ENCODE results near the gene MYCBP. TPM values are rescaled to one million over a fixed set of nuclear protein-coding genes. Genes with fewer than 3 reads are reported as not detected.

MYCBP gene
- total RNA-seq (2021; ENCODE audit: unreplicated experiment) (17.4 TPM), Bru-seq, nascent RNA (percentile 51 among the genes with signal in this experiment), BruChase-seq, experiment 1, labeled RNA remaining after a 2-hour chase (percentile 75 among the genes with signal in this experiment), BruChase-seq, experiment 2, labeled RNA remaining after a 6-hour chase (percentile 90 among the genes with signal in this experiment)
- polyA plus RNA-seq (2012; ENCODE audit: insufficient read length) = 15.0 TPM
- long read RNA-seq, transcript MYCBP-204 (4 exons, 819 nt) = minor isoform, 8 of 33 reads
- long read RNA-seq, transcript MYCBP-201 (5 exons, 2,818 nt) = major isoform, 23 of 33 reads
- long read RNA-seq, partial matches to known transcripts = 0 of 33 reads
- long read RNA-seq, other reads (novel, unspliced or antisense) = 1 of 33 reads

- Histone ChIP-seq H3K36me3 (ENCODE audit: control insufficient read depth, insufficient read depth, low read length) (peaks cover 3% of the 10 kb centered on the region), H3K9me3 (ENCODE audit: control insufficient read depth, insufficient read depth, low read depth, low read length) (no peaks in the 10 kb centered on the region), H3K27me3 (ENCODE audit: control insufficient read depth, insufficient read depth, low read length) (no peaks in the 10 kb centered on the region), H3K4me1 (ENCODE audit: control insufficient read depth, insufficient read depth, low read length) (peaks cover 18% of the 10 kb centered on the region), H3K4me3 (ENCODE audit: low read depth in 2 of 2, low read length in 2 of 2) (peak within 1 kb of the TSS; percentile 86 to 96), H3K27ac (ENCODE audit: low read length) (peak within 1 kb of the TSS; percentile 94)
- ChIA-PET POLR2A (interaction anchor here (0.7 kb wide), 1 partner anchor 140 kb away, joined by 4 read pairs; no protein-coding TSS in a partner anchor), CTCF (interaction anchor here (0.7 kb wide), 1 partner anchor 137 kb away, joined by 3 read pairs; no protein-coding TSS in a partner anchor)
- DNase-seq (ENCODE audit: low read depth, low spot score) (peak; percentile 85), ATAC-seq (peak; percentile 100)
- in situ Hi-C loops (cut with HindIII; ENCODE audit: low pct_unique_long_range_greater_than_20kb, low sequenced_read_pairs) = no loop called here
- peak; percentile 89; the same call in 1 of the 2 replicates for TF ChIP-seq SIN3A (IDR thresholded peaks at IDR 0.05; ENCODE audit: borderline replicate concordance, insufficient read depth, low read depth, low read length)
- peak; percentile 94 for TF ChIP-seq POLR2AphosphoS5 (IDR thresholded peaks at IDR 0.05; ENCODE audit: low read depth, low read length)
- no peak; the same call in 1 of the 2 replicates for TF ChIP-seq TCF7L2 (IDR thresholded peaks at IDR 0.05; ENCODE audit: low read depth, low read length)
- TF ChIP-seq, protein P1, sequence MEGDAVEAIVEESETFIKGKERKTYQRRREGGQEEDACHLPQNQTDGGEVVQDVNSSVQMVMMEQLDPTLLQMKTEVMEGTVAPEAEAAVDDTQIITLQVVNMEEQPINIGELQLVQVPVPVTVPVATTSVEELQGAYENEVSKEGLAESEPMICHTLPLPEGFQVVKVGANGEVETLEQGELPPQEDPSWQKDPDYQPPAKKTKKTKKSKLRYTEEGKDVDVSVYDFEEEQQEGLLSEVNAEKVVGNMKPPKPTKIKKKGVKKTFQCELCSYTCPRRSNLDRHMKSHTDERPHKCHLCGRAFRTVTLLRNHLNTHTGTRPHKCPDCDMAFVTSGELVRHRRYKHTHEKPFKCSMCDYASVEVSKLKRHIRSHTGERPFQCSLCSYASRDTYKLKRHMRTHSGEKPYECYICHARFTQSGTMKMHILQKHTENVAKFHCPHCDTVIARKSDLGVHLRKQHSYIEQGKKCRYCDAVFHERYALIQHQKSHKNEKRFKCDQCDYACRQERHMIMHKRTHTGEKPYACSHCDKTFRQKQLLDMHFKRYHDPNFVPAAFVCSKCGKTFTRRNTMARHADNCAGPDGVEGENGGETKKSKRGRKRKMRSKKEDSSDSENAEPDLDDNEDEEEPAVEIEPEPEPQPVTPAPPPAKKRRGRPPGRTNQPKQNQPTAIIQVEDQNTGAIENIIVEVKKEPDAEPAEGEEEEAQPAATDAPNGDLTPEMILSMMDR (IDR thresholded peaks at IDR 0.05) = no peak
- peak in 1 of 2 experiments; percentile 5; a peak in 1 of 4 replicates for TF ChIP-seq REST (IDR thresholded peaks at IDR 0.05; ENCODE audit: insufficient read depth in 1 of 2, low read depth in 2 of 2, low read length in 1 of 2)
- BruUV-seq (replicated peaks) = no TSS peak
- intact Hi-C loops (cut with micrococcal nuclease; ENCODE audit: unreplicated experiment) = loop anchor here (10.0 kb wide), 1 partner anchor 92 kb away; no protein-coding TSS in a partner anchor
These were observed at the start of gene MYCBP for GRCh38 chr1:38873027-38873969. Gene MYCBP, minus strand, starts transcription at chr1:38873348. Its CDS starts 43 bp downstream, at chr1:38873305.

DNA sequence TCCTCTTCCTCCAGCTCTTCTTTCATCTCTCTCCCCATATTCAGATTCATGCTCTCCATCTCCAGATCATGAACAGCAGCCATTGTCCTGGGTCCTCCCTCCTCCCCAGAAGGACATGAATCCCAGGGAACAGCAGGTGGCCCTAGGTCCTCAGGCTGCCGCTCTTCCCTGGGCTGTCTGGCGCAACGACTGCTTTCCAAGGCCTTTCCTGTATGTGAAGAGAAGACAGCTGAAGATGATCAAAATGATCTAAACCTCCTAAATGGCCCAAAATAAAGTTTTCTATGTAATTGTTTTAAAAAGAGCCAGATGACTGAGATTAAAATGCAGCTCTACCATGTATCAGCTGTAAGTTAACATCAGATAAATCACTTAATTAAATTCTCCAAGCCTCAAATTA, 46.0 kb upstream of the MYCBP start:
- POLR2A ChIA-PET = no interaction called here
- BruUV-seq (replicated peaks) = no TSS peak
- intact Hi-C loops (cut with micrococcal nuclease; ENCODE audit: unreplicated experiment) = no loop called here
- TF ChIP-seq, protein P1 (IDR thresholded peaks at IDR 0.05) = no peak
- TF ChIP-seq SIN3A (IDR thresholded peaks at IDR 0.05; ENCODE audit: borderline replicate concordance, insufficient read depth, low read depth, low read length) (no peak), TCF7L2 (IDR thresholded peaks at IDR 0.05; ENCODE audit: low read depth, low read length) (no peak), POLR2AphosphoS5 (IDR thresholded peaks at IDR 0.05; ENCODE audit: low read depth, low read length) (no peak), REST (IDR thresholded peaks at IDR 0.05; ENCODE audit: insufficient read depth in 1 of 2, low read depth in 2 of 2, low read length in 1 of 2) (no peak)
- in situ Hi-C loops (cut with HindIII; ENCODE audit: low pct_unique_long_range_greater_than_20kb, low sequenced_read_pairs) = no loop called here
- DNase-seq (ENCODE audit: low read depth, low spot score) (no peak), ATAC-seq (no peak)
- Histone ChIP-seq H3K4me1 (ENCODE audit: control insufficient read depth, insufficient read depth, low read length) (no peaks in the 10 kb centered on the region), H3K27ac (ENCODE audit: low read length) (no peak overlapping the region), H3K9me3 (ENCODE audit: control insufficient read depth, insufficient read depth, low read depth, low read length) (no peaks in the 10 kb centered on the region), H3K36me3 (ENCODE audit: control insufficient read depth, insufficient read depth, low read length) (no peaks in the 10 kb centered on the region), H3K4me3 (ENCODE audit: low read depth in 2 of 2, low read length in 2 of 2) (no peak overlapping the region), H3K27me3 (ENCODE audit: control insufficient read depth, insufficient read depth, low read length) (no peaks in the 10 kb centered on the region)
- CTCF ChIA-PET = no interaction called here
